Esophagus muscularis mucosa (tissue), 4 donors: ENCODE measurements around the gene PYHIN1. TPM values are rescaled to one million over a fixed set of nuclear protein-coding genes. Genes with fewer than 3 reads are reported as not detected.

Source experiments
- DNase-seq: peaks from one replicate; pipeline ENCODE4 v3.0.0-alpha.2; 2017; ENCODE audit errors: extremely low spot score
- H3K27ac ChIP-seq, 4 donors: fragments of 200-600 bp; sonication (generic); replicated peaks in 1 of 4; 1 replicate in 3 of 4; 2 replicates in 1 of 4; pipeline ENCODE4 v1.5.1; 2016 to 2019; ENCODE audit warnings: mild to moderate bottlenecking in 1 of 4
- H3K27me3 ChIP-seq, 4 donors: fragments of 200-600 bp; sonication (generic); one replicate each; pipeline versions ENCODE4 v1.5.1 to v1.6.0; 2016 to 2019
- H3K36me3 ChIP-seq, 4 donors: fragments of 200-600 bp; sonication (generic); one replicate each; pipeline ENCODE4 v1.5.1; 2016 to 2019
- H3K4me1 ChIP-seq, 4 donors: fragments of 200-600 bp; sonication (generic); one replicate each; pipeline ENCODE4 v1.5.1; 2016 to 2019
- H3K4me3 ChIP-seq, 4 donors: fragments of 200-600 bp; sonication (generic); 1 replicate in 2 of 4; 2 replicates in 2 of 4; pipeline ENCODE4 v1.5.1; 2016 to 2019; ENCODE audit warnings: mild to moderate bottlenecking in 4 of 4, moderate library complexity in 1 of 4
- H3K9me3 ChIP-seq, 4 donors: fragments of 200-600 bp; sonication (generic); 1 replicate in 3 of 4; 2 replicates in 1 of 4; pipeline ENCODE4 v1.5.1; 2016 to 2019
- EP300 ChIP-seq: sonication (generic); formaldehyde crosslinking; IDR thresholded peaks from one replicate; pipeline ENCODE4 v1.6.1; 2017; ENCODE audit warnings: antibody characterized with exemption
- POLR2A ChIP-seq: fragments of 450-650 bp; IDR thresholded peaks from one replicate; pipeline ENCODE4 v1.6.1; 2017; ENCODE audit warnings: antibody characterized with exemption, moderate library complexity, mild to moderate bottlenecking, low read depth
- POLR2AphosphoS5 ChIP-seq, 2 donors: sonication (generic); formaldehyde crosslinking; IDR thresholded peaks; one replicate each; pipeline ENCODE4 v1.6.1; 2017; ENCODE audit warnings: antibody characterized with exemption in 2 of 2
- WGBS: methylation state at CpG from one replicate; pipeline ENCODE4 v1.1.5; 2018; 5-methylcytosine and 5-hydroxymethylcytosine counted together
- intact Hi-C: fragments of 100-400 bp; cut with DNase I; formaldehyde crosslinking; loops from one replicate; pipeline ENCODE4 v1.15.1; 2023
- total RNA-seq, 4 donors: library from RNA; depleted of rRNA; stranded (reverse); fragments of >200 nt; gene quantifications; one replicate each; pipeline versions ENCODE4 v1.1.0 to v1.2.1, GENCODE V29; 2016
- TF ChIP-seq, protein P1 (sequence below), 3 experiments: fragments of 200-600 bp in 2 of 3; fragments of 450-650 bp in 1 of 3; sonication (generic) in 2 of 3; IDR thresholded peaks; one replicate each; pipeline ENCODE4 v1.5.1; 2017 to 2019; ENCODE audit warnings: antibody characterized with exemption in 3 of 3, mild to moderate bottlenecking in 2 of 3, moderate library complexity in 1 of 3

The PYHIN1 gene
- total RNA-seq, 4 donors from 2014 or later, result 1.2 to 1.3 TPM; not detected in 2

DNA sequence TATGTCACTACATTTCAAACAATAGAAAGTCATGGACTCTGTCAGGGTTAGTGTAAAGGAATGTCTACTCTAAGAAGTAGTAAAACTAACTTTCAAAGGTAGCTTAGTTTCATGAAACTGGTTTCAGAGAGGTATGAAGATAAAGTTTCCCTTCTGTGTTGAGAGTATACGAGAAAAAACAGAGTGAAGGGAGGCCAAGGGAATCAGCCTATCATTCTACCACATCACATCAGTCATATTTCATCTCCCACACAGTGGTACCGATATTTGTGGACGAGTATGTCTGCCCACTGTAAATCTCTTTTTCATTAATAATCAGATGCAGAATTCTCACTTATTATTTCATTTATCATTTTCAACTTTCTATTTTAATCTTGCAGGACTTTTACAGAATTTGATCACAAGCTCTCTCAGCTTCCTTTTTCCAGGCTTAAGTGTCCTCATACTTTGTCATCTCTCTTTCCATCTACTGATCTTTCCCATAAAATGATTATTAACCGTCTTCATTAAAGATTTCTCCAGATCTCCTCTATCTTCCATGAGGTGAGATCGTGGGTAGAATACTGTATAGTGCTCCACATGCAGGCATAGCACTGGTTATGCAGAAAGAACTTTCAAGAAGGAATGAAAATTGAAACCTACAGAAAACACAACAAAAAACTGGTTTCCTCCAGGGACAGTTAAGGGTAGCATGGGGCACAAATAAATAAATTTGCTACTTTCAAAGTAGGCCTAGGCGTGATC, 66.9 kb downstream of the PYHIN1 start:
- peak overlapping the region; percentile 38 to 60 (median 48) for H3K4me3 ChIP-seq
- DNase-seq, result no peak
- no peaks in the 10 kb centered on the region for H3K36me3 ChIP-seq
- peak overlapping the region in 1 of 4 donors; percentile 73 for H3K27ac ChIP-seq
- TF ChIP-seq POLR2AphosphoS5 (IDR thresholded peaks at IDR 0.05) (no peak), POLR2A (no peak), EP300 (no peak)
- TF ChIP-seq, protein P1, sequence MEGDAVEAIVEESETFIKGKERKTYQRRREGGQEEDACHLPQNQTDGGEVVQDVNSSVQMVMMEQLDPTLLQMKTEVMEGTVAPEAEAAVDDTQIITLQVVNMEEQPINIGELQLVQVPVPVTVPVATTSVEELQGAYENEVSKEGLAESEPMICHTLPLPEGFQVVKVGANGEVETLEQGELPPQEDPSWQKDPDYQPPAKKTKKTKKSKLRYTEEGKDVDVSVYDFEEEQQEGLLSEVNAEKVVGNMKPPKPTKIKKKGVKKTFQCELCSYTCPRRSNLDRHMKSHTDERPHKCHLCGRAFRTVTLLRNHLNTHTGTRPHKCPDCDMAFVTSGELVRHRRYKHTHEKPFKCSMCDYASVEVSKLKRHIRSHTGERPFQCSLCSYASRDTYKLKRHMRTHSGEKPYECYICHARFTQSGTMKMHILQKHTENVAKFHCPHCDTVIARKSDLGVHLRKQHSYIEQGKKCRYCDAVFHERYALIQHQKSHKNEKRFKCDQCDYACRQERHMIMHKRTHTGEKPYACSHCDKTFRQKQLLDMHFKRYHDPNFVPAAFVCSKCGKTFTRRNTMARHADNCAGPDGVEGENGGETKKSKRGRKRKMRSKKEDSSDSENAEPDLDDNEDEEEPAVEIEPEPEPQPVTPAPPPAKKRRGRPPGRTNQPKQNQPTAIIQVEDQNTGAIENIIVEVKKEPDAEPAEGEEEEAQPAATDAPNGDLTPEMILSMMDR (IDR thresholded peaks at IDR 0.05), result no peak
- H3K27me3 ChIP-seq, result peaks cover 0 to 18% (median 0%) of the 10 kb centered on the region in 4 donors
- H3K4me1 ChIP-seq, result peaks cover 9 to 18% (median 11%) of the 10 kb centered on the region in 4 donors
- 46% methylated on average over 6 of the region's 6 CpGs for WGBS
- intact Hi-C loops, result loop anchor here (5.0 kb wide), 1 partner anchor 796 kb away; no protein-coding TSS in a partner anchor
- H3K9me3 ChIP-seq, result no peaks in the 10 kb centered on the region

DNA sequence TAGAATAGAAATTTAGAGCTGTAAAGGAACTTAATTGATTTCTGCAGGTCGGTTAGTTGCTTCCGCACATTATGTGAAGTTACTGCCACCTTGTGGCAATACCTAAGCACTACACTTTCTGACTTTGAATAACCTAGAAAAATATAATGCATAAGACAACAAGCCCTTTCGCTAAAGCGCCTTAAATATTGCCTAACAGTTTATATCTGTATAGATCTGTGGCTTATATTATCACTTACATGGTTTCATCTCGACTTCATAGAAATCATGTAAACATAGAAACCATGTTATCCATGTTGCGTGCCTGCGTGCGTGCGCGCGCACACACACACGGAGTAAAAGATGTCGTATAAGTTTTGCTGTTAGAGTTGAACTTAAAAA, 67.4 kb downstream of the PYHIN1 start:
- peak overlapping the region; percentile 38 to 60 (median 48) for H3K4me3 ChIP-seq
- TF ChIP-seq POLR2A (no peak), EP300 (no peak), POLR2AphosphoS5 (IDR thresholded peaks at IDR 0.05) (peak; percentile 17 to 39)
- TF ChIP-seq, protein P1 (IDR thresholded peaks at IDR 0.05), result peak; percentile 76 to 89 (median 87)
- H3K4me1 ChIP-seq, result peaks cover 9 to 18% (median 11%) of the 10 kb centered on the region in 4 donors
- H3K9me3 ChIP-seq, result no peaks in the 10 kb centered on the region
- H3K36me3 ChIP-seq, result no peaks in the 10 kb centered on the region
- 15% methylated on average over 13 of the region's 13 CpGs for WGBS
- H3K27ac ChIP-seq, result peak overlapping the region; percentile 62 to 85 (median 76)
- intact Hi-C loops, result loop anchor here (5.0 kb wide), 1 partner anchor 796 kb away; no protein-coding TSS in a partner anchor
- peaks cover 0 to 18% (median 0%) of the 10 kb centered on the region in 4 donors for H3K27me3 ChIP-seq
- DNase-seq, result no peak

- Histone ChIP-seq H3K4me1 (peaks cover 9 to 18% (median 11%) of the 10 kb centered on the region in 4 donors), H3K4me3 (peak overlapping the region; percentile 38 to 60 (median 48)), H3K27me3 (peaks cover 0 to 18% (median 0%) of the 10 kb centered on the region in 4 donors), H3K36me3 (no peaks in the 10 kb centered on the region), H3K9me3 (no peaks in the 10 kb centered on the region), H3K27ac (peak overlapping the region; percentile 73 to 85 (median 79))
- peak; percentile 95 for DNase-seq
- TF ChIP-seq POLR2AphosphoS5 (IDR thresholded peaks at IDR 0.05) (peak; percentile 73 to 91), EP300 (no peak)
- 25% methylated on average over 11 of the region's 11 CpGs for WGBS
- intact Hi-C loops, result loop anchor here (5.0 kb wide), 1 partner anchor 797 kb away; no protein-coding TSS in a partner anchor
Observed at GRCh38 chr1:158999316-159000069, 68.1 kb downstream of the PYHIN1 start.

GRCh38 chr1:159000070-159000409, 68.7 kb downstream of the PYHIN1 start:
- WGBS, result 28% methylated on average over 6 of the region's 6 CpGs
- TF ChIP-seq, protein P1 (IDR thresholded peaks at IDR 0.05), result no peak
- TF ChIP-seq POLR2A (no peak), POLR2AphosphoS5 (IDR thresholded peaks at IDR 0.05) (no peak), EP300 (no peak)
- peak overlapping the region; percentile 73 to 85 (median 79) for H3K27ac ChIP-seq

DNA sequence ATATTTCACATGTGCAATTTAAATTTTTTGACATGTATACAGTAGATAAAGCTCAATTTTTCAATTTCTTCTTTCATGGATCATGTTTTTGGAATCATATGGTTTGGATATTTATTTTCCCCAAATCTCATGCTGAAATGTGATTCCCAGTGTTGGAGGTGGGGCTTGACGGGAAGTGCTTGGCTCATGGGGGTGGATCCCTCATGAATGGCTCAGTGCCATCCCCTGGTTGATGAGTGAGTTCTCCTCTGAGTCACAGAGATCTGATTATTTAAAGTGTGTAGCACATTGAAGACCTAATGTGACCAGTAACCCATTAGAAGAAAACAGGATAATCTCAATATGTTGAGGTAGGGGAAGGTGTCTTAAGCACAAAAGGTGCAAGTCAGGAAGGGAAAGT, 69.3 kb downstream of the PYHIN1 start:
- H3K36me3 ChIP-seq, result no peaks in the 10 kb centered on the region
- H3K27me3 ChIP-seq, result peaks cover 0 to 18% (median 0%) of the 10 kb centered on the region in 4 donors
- no peak for DNase-seq
- TF ChIP-seq, protein P1 (IDR thresholded peaks at IDR 0.05), result no peak
- TF ChIP-seq POLR2AphosphoS5 (IDR thresholded peaks at IDR 0.05), result peak; percentile 37 to 85
- TF ChIP-seq EP300, result no peak
- H3K4me1 ChIP-seq, result peaks cover 9 to 27% (median 13%) of the 10 kb centered on the region in 4 donors
- peak overlapping the region; percentile 73 to 85 (median 79) for H3K27ac ChIP-seq
- H3K9me3 ChIP-seq, result no peaks in the 10 kb centered on the region
- 9% methylated on average over 1 of the region's 1 CpG for WGBS
- H3K4me3 ChIP-seq, result peak overlapping the region; percentile 38 to 60 (median 48)
- intact Hi-C loops, result no loop called here

More at GRCh38 chr1:159000070-159000409, 68.7 kb downstream of the PYHIN1 start:
- no peak for DNase-seq
- Histone ChIP-seq H3K36me3 (no peaks in the 10 kb centered on the region), H3K9me3 (no peaks in the 10 kb centered on the region), H3K4me3 (peak overlapping the region; percentile 38 to 60 (median 48)), H3K4me1 (peaks cover 9 to 21% (median 12%) of the 10 kb centered on the region in 4 donors), H3K27me3 (peaks cover 0 to 18% (median 0%) of the 10 kb centered on the region in 4 donors)
- intact Hi-C loops, result no loop called here
